Amniotic epithelial cell (primary cell): ENCODE measurements around the gene IFT172.

ENCODE experiments used
- DNase-seq: peaks from one replicate; pipeline ENCODE4 v3.0.0-alpha.2; 2010; ENCODE audit warnings: low read depth

Gene IFT172

DNA sequence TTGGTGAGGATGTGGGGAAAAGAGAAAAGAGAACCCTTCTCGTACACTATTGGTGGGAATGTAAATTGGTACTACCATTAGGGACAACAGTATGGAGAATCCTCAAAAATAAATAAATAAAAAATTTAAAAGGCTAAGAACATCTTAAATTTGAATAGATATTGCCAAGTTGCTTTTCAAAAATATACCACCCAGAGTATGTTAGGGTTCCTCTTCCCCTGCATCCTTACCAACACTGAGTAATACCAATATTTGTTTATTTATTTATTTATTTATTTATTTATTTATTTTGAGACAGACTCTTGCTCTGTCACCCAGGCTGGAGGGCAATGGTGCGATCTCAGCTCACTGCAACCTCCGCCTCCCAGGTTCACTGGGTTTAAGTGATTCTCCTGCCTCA lies 66.6 kb downstream of the IFT172 start:
- DNase-seq, result no peak

DNA sequence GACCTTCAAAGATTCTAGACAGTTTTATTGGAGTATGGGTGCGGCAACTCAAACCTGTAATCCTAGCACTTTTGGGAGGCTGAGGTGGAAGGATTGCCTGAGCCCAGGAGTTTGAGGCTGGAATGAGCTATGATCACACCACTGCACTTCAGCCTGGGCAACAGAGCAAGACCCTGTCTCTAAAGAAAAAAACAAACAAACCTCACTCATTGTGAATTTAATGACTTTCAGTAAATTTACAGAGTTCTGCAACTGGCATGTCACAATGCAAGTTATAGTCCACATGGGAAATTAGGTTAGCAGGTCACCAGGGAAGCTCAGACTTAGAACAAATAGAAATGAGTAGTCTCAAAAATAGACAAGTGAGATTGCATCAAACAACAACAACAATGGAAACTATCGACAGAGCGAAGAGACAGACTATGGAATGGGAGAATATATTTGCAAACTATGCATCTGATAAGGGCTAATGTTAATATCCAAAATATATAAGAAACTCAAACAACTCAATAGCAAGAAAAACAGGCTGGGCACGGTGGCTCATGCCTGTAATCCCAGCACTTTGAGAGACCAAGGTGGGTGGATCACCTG lies 67.8 kb downstream of the IFT172 start:
- no peak for DNase-seq

DNA sequence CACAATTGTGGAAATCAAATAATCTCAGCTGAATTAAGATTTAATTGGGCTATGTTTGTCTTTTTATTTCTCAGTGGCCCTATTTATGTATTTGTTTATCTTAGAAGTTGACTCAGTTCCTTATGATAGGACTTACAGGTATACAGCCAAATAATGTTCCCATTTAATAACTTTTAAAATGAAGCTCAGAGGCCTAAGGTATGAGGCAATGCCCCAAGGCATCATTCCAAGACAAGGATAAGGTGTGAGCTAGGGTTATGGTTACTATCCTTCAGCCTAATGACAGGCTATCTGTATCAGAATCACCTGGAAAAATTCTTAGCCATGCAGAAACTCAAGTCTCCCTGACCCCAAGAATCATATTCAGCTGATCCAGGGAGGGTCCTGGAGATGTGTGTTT lies 68.5 kb downstream of the IFT172 start:
- no peak for DNase-seq

DNA sequence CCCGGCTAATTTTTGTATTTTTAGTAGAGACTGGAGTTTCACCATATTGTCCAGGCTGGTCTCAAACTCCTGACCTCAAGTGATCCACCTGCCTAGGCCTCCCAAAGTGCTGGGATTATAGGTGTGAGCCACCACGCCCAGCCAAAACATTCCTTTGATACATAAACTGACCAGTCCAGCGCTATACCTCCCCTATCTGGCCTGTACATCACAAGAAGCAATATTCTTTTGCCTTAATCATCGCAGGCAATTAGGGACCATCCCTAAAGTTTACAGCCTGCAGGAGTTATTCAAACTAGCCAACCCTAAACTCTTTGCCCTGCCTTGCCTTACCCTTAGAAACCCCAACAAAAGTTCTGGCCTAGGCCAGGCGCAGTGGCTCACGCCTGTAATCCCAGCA lies 73.4 kb downstream of the IFT172 start:
- no peak for DNase-seq

DNA sequence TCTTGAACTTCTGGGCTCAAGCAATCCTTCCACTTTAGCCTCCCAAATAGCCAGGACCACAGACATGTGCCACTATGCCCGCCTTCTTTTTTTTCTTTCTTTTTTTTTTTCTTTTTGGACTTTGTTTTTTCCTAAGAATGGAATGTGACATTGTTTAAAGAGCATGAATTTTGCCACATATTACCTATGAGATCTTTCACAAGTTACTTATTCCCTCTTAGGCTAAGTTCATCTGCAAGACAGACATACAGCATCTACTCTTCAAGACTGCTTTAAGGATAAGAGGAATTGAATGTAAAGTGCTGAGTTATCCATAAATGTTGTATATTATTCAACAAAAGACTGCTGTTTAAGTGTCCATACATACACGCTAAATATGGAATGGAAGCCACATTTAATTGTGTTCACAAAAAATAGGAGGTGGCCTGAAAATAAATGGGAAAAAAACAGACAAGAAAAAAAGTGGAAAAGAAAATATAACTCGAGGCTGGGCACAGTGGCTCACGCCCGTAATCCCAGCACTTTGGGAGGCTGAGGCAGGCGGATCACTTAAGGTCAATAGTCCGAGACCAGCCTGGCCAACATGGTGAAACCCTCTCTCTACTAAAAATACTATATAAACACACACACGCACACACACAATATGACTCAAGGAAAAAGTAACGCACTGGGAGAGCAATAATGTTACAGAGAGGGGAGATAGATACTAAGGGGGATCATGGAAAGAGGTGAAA lies 77.0 kb downstream of the IFT172 start:
- DNase-seq, result no peak

DNA sequence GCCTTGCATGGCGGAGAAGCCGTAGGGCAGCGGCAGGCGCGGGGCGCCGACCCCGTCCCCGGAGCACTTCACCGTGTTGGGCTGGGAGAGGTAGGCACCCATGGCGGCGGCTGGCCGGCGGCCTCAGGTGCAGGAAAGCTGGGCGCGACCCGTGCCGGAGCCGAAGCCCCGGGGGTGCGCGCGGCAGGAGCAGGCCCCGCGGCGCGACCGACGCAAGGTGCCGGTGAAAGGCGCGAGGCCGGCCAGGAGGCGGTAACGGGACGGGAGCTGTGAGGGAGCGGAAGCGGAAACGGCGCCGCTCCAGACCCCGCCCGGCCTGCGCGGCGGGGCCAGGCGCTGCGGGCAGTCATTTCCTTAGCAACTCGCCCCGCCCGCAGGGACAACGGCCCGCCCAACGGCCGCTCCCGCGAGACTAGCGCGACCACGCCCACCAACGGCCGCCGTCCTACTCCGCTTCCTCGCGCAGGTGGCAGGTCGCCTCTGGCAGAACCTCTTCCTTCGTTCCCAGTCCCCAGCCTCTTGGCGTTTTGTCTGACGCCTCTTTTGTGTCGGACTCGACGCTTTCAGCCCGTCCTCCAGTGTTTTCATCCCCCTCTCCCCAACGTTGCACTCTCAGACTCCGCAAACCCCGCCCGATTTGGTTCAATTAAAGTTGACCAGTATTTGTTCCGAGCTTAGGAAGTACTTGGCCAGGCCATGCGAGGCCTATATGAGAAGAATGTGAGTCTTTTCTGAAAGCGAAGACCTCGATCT lies 80.0 kb downstream of the IFT172 start, which contains the start of gene PPM1G:
PPM1G (minus strand) TSS at position 271 of the 753 bp plus-strand sequence; CDS start at position 102, 169 bp downstream.
- DNase-seq, result peak; percentile 85

DNA sequence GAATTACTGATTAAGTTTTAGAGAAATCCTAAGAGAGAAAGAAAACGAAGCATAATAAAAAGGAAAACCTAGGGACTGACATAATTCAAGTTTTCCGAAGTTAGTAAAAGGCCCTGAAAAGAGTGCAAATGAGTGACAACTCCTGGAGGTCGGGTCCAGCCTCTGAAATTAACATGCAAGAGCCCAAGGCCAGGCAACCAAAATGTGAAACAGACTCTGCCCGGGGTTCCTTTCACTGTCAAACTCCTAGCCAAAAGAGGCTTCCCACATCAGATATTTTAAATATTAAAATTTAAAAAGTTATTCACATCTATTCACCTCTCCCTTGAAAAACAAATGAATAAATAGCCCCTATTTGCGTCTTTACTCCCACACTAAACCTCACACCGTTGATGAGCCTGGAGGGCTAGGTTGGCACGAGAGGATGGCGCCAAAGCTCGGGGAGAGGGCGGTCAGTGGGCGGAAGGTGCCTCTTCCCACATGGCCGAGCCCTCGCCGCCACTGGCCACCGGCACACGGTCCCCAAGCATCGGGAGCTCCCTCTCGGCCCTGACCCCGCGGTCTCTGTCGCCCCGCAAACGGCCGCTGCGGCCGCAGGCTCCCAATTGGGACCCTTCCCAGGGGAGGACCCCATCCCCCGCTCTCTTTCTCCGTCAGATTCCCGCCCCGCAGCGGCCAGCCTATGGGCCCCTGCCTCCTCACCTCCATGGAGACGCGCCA lies 80.8 kb downstream of the IFT172 start:
- DNase-seq, result no peak

DNA sequence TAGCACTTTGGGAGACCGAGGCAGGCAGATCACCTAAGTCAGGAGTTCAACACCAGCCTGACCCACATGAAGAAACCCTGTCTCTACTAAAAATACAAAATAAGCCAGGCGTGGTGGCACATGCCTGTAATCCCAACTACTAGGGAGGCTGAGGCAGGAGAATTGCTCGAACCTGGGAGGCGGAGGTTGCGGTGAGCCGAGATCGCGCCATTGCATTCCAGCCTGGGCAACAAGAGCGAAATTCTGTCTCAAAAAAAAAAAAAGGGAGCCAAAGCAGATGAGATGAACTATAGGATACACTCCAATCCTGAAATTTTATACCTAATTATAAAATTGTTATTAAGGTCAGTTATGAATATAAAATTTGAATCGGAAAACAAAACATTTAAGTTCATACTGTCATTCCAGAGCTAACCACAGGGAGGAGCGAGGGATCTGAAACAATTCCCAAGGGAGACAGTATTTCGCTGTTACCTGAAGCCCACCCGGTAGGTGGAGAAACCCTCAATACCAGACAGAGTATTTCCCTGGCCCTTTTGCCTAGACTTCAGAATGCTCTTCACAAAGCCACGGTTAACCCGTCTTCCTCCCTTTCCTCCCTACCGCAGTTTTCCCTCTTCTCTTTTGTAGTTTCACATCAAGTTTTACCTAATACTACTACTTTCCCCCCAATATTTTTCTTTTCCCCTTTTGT lies 81.6 kb downstream of the IFT172 start:
- DNase-seq, result peak; percentile 52

DNA sequence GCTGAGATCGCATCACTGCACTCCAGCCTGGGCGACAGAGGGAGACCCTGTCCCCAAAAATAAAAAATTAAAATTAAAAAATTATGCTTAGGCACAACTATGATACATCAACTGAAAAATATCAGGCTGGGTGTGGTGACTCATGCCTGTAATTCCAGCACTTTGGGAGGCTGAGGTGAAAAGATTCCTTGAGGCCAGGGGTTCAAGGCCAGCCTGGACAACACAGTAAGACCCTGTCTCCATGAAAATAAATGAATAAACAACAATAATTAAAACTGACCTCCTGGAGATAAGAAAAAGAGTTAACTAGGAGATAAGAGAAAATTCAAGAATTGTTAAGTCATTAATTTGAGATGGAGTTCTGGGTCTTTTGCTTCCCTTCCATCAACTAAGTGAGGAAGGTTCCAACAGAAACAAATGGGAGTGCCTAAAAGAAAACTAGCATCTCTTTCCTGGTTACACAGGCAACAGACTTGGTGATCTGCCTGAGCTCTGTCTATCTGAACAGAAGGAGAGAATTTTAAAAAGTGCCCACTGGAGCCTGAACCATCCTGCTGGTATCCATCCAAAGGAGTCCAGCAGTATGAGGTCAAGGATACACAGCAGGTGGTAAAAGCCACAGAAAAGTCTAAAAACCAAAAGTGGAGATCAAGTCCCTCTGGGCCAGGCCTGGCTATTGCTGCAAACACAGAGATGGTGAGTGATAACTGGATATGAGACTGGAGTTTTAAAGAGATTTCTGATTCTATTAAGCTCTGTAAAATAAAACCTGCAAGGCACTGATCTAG lies 89.0 kb downstream of the IFT172 start:
- DNase-seq, result no peak

DNA sequence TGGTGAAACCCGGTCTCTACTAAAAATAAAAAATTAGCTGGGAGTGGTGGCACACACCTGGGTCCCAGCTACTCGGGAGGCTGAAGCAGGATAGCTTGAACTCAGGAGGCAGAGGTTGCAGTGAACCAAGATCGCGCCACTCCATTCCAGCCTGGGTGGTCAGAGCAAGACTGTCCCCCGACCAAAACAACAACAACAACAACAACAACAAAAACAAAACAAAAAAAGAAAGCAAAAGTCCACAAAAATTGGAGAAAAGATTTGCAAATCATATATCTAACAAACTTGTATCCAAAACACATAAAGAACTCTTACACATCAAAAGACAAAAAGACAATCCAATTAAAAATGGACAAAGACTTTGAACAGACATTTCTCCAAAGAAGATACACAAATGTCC lies 90.6 kb downstream of the IFT172 start:
- DNase-seq, result no peak
